IPS-NIHi7 (cell line): ENCODE measurements around the gene PGRMC1.
A peak's percentile ranks its signal among the peaks of the same experiment; 100 is the strongest.
"Not testable (repeated sequence)": the region's sequence is repeated elsewhere in the genome, so short reads cannot be mapped to it uniquely, and the experiment has no call there.

Experiments used
- DNase-seq: peaks from one replicate; pipeline ENCODE4 v3.0.0; 2012; ENCODE audit warnings: mixed read lengths; ENCODE audit errors: extremely low spot score

The PGRMC1 gene

DNA sequence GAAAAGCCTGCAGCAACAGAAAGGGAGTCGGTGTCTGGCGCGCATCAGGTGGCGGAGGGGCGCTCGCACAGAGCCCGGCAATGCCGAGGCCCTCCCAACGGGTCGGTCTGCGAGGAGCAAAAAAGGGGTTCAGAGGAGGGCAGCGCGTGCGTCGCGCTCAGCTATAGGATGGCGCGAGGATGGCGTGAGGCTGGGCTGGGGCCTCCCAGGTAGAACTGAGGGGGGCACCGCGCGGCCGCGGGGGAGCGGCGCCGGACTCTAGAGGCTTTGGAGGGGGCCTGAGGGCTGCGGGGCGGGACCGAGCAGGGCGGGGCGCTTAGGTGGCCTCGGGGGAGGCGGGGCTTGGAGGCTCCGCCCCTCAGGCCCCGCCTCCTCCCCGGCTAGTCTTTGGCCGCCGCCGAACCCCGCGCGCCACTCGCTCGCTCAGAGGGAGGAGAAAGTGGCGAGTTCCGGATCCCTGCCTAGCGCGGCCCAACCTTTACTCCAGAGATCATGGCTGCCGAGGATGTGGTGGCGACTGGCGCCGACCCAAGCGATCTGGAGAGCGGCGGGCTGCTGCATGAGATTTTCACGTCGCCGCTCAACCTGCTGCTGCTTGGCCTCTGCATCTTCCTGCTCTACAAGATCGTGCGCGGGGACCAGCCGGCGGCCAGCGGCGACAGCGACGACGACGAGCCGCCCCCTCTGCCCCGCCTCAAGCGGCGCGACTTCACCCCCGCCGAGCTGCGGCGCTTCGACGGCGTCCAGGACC is at the start of gene PGRMC1:
Gene PGRMC1 (plus strand): TSS at position 414 of the 751 bp plus-strand sequence. CDS start 79 bp downstream, at position 493.
- peak; percentile 83 for DNase-seq

DNA sequence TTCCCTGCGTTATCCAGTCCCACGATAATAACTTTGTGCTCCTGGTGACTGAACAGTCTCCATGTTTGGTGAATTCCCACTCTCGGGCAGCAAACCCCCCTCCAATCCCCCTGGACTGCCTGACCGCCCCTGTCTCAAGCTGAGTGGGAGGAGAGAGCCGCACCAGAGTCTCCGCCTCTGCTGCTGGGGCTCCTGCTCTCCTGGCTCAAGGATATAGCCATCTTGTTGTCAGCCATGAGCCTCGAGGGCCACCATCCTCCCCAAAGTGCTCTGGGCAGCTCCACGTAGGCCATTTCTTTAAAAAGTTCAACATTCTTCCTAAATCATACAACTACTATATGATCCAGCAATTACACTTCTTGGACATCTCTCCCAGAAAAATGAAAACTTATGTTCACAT is 49.3 kb upstream of the PGRMC1 start:
- DNase-seq: no peak

DNA sequence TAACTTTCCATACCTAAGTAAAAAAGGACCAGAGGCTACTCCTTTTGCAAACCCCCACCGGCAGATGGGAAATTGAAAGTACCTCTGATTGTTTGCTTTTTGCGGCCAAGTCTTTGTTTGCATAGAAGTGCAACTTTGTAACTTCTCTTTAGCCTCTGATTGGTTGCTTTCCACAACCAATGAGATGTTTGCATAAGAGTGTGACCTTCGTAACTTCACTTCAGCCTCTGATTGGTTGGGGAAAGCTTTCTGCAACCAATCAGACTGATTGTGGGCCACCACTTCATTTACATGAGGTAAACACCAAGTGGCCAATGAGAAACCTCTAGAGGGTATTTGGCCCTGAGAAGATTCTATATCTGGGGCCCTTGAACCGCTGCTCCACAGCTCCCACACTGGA is 48.8 kb upstream of the PGRMC1 start:
- DNase-seq: no peak

DNA sequence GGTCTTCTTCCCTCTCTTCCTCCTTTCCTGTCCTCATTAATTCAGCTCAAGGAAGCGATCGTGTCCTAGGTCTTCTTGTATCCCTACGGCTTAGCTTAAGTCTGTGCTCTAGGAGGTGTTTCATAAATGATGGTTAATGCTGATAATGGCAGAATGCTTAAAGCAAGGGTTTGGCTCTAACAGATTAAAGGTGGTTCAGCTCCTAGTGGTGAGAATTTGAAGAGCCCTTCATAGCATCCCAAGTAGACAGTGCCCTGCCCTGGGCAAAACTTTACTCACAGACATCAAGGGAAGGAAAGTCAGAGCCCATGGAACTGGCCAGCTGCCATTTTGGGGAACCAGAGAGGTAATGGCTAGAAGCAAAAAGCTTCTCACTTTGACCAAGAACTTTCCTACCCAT is 47.0 kb upstream of the PGRMC1 start:
- no peak for DNase-seq

DNA sequence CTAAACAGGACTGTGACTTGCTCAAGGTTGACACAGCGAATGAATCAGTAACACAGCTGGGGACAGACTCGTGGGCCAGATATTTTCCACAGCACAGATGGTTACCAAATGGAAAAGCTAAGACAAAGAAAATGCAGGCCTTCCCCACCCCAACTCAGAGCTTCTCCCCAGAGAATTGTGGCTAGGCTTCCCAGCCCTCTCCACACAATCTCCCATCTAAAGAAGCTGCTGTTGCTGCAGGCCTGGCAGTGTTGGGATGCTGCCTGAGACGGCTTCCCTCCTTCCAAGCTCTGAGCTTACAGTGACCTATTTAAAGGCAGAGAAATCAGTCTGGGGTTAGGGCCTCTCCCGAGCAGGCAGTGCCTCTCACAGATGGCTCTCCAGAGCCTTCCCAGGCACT is 46.5 kb upstream of the PGRMC1 start:
- no peak for DNase-seq

DNA sequence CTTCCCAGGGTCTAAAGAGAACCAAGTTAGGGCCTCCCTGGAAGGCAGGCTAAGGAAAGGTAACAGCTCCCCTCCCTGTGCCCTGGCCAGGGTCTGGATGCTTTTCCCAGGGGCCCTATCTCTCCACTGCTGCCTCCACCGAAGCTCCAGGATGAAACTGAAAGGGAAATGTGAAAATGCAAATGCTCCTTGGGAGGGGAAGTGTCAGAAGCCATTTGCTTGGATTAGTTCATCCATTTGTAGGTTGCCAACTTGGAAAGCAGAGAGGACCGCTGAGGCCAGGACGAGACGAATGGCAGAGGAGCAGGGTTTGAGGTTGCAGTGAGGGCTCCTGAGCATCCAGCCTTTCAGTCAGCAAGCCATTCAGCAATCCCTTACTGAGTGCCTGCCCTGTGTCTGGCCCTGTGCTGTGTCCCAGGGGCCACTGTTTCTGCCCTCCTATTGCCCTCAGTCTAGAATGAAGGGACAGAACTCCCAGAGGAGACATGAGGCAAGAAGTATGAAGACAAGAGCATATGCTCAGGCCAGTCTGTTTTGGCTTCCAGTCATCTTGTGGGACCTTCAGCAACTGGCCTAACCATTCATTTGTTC is 45.9 kb upstream of the PGRMC1 start:
- no peak for DNase-seq

DNA sequence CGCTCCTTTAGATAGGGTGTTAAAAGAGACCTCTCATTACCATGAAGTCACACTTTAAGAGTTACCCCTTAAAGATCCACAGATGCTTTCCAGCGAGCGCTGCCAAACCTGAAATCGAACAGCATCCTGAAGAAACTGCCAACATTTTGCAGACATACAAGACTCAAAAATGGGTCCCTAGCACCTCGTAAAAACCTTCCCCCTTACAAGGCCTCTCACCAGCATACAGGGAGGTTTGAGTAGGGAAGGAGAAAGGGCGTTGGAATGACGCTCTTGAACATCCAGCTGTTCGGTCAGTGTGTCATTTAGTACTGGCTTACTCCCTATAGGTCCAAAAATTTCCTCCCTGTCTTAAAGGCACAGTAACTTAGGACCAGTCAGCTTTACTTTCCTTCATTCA is 45.3 kb upstream of the PGRMC1 start:
- DNase-seq: no peak

DNA sequence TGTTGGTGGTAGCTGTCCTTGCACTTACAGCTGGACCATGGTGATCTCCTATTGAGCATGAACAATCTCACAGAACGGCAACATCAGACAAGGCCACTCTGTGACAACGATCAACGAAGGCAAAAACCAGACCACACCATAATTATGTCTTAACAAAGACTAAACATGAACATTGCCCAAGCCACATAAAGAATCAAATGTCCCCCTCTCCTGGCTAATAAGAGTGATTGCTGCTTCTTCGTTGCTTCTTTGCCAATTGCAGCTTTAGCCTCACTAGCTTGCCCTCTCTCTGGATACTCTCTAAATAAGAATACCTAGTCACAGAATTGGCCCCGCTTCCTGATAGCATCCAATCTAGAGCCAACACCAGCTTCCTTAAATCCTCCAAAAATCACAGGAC is 41.5 kb upstream of the PGRMC1 start:
- DNase-seq: no peak

DNA sequence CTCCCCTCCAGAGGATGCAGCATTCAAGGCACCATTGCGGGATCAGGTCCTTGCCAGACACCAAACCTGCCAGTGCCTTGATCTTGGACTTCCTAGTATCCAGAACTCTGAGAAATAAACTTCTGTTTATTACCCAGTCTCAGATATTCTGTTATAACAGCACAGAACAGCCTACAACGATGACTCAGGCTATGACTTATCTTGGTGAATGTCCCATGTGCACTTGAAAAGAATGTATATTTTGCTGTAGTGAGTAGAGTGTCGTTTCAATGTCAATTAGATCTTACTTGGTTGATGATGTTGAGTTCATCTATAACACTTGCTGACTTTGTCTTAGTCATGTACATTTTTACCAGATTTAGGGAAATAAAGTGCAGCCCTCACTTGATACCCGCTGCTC is 34.5 kb upstream of the PGRMC1 start:
- no peak for DNase-seq

DNA sequence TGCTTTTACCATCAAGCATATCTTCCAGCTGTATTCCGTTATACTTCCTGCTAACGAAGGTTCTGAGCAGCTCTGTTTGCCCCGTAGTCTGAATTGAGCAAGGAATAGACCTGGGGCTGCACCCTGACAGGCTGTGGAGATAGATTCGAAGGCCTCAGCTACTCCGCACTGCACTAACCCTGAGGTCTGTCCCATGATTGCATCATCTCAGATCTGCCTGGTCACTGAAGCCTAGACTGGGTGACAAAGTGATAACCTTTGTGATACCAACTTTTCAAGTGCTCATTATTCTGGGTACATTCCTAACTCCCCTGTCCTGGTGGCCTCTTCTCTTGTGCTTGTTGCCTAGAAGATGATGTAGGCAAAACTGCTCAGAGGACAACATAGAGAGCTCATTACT is 29.9 kb upstream of the PGRMC1 start:
- DNase-seq: no peak

DNA sequence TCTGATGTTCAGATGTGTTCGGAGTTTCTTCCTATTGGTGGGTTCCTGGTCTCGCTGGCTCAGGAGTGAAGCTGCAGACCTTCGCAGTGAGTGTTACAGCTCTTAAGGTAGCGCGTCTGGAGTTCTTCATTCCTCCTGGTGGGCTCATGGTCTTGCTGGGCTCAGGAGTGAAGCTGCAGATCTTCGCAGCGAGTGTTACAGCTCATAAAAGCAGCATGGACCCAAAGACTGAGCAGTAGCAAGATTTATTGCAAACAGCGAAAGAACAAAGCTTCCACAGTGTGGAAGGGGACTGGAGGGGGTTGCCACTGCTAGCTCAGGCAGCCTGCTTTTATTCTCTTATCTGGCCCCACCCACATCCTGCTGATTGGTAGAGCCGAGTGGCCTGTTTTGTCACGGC is 28.6 kb upstream of the PGRMC1 start:
- not testable (repeated sequence) for DNase-seq

DNA sequence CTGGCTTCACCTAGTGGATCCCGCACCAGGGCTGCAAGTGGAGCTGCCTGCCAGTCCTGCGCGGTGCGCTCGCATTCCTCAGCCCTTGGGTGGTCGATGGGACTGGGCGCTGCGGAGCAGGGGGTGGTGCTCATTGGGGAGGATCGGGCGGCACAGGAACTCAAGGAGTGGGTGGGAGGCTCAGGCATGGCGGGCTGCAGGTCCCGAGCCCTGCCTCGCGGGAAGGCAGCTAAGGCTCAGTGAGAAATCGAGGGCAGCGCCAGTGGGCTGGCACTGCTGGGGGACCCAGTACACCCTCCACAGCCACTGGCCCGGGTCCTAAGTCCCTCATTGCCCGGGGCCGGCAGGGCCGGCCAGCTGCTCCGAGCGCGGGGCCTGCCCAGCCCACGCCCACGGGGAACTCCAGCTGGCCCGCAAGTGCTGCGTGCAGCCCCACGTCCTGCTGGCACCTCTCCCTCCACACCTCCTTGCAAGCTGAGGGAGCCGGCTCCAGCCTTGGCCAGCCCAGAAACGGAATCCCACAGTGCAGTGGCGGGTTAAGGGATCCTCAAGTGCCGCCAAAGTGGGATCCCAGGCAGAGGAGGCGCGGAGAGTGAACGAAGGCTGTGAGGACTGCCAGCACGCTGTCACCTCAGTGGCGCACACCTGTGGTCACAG is 27.6 kb upstream of the PGRMC1 start:
- no peak for DNase-seq

DNA sequence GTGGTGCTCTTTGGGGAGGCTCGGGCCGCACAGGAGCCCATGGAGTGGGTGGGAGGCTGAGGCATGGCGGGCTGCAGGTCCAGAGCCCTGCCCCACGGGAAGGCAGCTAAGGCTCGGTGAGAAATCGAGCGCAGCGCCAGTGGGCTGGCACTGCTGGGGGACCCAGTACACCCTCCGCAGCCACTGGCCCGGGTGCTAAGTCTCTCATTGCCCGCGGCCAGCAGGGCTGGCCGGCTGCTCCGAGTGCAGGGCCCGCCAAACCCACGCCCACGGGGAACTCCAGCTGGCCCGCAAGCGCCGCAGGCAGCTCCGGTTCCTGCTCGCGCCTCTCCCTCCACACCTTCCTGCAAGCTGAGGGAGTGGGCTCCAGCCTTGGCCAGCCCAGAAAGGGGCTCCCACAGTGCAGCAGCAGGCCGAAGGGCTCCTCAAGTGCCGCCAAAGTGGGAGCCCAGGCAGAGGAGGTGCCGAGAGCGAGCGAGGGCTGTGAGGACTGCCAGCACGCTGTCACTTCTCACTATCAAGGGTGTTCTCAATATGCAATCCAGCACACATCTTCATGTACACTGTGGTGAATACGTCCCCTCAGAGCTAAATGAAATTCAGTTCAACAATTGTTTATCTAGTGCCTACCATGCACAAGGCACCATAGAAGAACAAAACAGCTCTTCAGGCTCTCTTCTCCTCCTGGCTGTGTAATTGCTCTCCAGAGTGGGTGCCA is 25.0 kb upstream of the PGRMC1 start:
- not testable (repeated sequence) for DNase-seq

DNA sequence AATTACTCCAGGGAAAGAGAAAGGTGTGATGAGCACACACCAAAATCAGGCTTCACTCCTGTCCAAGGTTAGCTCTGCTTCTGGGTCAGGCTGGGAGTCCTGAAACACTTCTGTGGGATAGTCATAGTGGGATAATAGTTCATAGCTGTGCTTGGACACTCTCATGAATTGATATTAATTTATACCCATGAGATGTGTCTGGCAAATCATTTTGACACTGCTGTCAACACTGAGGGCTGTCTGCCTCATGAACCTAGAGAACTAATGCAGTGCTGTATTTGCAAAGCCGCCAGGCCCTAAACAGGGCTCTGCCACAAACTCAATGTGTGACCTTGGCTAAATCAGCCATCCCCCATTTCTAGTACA is 24.5 kb upstream of the PGRMC1 start:
- DNase-seq: no peak

DNA sequence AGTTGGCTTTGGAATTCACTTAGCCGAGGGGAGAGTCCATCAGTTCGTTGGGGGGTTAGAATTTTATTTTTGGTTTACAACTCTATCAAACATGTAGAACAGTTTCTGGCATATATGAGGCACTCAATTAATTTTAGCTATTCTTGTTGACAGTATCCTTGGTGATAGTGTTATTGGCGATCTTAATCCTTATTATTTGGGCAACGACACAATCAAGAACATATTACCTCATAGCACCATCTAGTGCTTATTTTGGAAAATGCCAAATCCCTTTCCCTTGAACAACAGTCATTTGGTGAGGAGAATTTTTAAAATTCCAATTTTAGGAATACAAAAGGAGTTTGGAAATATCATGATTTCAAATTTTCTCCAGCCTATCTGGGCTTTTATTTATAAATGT is 17.9 kb upstream of the PGRMC1 start:
- DNase-seq: no peak

DNA sequence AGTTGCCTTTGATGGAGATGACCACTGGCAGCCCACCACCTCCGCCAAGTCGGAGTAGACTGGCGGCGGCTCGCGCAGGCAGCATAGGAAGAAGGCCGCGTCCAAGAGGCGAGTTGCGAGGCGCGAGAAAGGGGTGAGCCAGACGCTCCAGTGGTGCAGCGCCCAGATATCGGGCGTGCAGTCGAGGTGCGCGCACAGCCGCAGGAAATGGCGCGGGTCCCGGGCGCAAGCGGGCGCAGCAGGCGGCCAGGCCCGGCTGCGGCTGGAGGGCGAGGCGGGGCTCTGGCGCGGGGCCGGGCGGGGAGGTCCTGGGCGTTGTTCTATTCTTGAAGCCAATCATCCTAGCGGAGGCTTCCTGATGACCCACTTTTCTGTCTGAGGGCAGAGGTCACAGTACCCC is 13.2 kb upstream of the PGRMC1 start:
- no peak for DNase-seq

DNA sequence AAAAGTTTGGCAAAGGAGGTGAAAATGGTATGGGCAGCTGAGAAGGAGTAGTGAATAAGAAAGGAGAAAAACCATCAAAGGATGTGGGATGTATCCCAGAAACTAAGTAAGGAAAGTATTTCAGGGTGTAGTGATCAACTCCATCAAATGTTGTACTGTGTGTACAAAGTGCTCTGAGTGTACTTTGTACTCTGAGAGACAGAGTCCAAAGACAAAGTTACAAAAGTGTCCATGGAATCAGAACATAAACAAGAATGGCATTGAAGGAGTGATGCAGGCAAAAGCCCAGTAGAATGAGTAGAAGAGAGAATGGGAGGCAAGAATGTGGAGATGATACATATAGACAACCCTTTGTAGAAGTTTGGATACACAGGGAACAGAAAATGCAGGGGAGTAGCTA is 12.3 kb upstream of the PGRMC1 start:
- no peak for DNase-seq

DNA sequence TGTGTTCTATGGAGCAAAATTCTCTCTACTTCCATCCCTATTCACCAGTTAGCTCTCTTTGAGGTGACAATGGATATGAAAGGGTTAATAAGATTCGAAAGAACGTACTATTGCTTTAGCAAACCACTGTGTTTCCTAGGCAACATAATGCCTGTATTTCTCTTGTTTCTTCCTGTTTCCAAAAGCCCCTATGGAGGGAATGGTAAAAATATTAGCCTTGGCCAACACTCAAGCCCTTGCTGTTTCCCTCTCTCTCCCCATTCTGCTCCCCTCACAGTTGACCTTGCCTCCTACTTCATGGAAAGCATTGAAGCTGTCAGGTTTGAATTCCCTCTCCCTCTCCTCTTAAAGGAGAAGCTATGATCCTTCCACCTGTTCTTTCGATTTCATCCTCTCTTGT is 9.6 kb upstream of the PGRMC1 start:
- no peak for DNase-seq

DNA sequence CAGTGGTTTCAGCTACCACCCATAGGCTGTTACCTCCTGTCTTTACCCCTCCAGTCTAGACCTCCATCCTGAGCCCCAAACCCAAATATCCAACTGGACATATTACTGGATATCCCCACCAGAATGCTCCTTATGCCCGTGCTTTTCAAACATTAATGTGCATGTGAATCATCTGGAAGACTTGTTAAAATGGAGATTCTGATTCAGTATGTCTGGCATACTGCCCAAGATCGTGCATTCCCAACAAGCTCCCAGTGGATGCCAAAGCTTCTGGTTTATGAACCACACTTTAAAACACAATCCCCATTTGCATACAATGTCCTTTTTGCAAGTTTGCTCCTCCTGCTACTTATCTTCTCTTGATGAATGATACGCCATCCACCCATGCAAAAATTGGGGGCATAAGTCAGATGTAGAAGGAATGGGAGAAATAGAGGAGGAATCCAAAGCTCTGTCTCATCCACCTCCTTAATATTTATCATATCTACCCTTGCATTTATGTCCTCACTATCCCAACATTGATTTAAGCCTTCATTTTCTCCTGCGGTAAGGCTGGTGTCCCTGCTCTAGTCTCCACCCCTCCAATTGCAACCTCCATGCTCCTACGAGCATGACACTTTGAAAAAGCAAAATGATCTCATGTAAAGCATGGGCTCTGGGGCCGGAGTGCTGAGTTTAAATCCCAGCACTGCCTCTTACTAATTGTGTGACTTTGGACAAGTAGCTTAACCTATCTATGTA is 7.4 kb upstream of the PGRMC1 start:
- DNase-seq: no peak

DNA sequence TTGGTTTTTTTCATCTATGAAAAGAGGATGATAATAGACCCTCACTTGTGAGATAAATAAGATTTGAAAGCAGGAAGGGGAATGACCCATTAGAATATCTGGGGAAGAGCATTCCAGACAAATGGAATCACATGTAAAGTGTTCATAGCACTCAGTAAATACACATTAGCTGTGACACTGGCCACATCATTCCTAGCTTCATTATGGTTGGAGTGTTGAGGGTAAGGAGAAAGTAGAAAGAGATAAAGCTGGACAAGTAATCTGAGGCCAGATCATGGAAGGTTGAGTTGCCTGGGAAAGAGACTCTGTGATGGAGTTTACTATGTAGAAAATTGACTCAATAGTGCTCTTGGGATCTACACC is 6.9 kb upstream of the PGRMC1 start:
- DNase-seq: no peak

DNA sequence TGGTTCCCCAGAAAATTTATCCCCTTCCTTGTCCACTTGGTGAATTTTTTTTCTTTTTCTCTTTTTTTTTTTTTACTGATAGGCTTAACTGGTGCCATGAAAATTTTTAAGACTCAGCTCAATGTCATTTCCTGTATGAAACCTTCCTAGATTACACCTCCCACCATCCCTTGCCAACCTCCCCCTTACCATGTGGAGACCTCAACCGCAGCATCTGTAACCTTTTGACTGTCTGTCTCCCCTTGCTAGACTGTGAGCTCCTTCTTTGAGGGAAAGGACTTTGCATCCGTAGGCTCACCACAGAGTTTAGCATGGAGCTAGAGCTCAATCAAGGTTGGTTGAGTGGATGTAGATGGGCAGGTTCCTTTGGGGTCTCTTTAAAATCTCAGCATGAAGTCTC is 5.2 kb upstream of the PGRMC1 start:
- DNase-seq: no peak

DNA sequence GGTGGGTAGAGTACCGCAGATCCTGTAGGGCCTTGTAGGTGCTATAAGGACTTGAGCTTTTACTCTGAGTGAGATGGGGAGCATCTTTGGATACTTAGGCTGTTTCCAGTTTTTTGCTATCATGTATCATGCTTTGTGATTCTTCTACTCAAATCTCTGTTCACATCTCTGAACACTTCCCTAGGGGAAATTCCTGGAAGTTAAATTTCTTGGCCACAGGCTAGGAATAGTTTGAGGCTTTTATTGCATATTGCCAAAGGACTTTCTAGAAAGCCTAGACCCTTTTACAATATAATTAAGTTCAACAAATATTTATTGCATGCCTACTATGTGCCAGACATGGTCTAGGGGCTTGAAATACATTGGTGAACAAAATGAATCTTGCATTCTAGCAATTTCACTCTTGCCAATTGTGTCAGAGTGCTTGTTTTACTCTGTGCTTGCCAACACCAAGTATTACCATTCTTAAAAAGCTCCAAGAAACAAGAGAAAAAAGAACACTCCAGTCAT is 4.1 kb upstream of the PGRMC1 start:
- no peak for DNase-seq
